Adrenal gland (tissue), 5 donors: ENCODE measurements around the gene SLC25A45.

Experiments used
- CTCF ChIP-seq, 6 experiments: fragments of 450-650 bp in 4 of 6; fragments of 200-600 bp in 2 of 6; sonication (generic) in 1 of 6; IDR thresholded peaks; 1 replicate in 5 of 6; 2 replicates in 1 of 6; pipeline versions ENCODE4 v1.5.1 to v1.8.0; 2016 to 2021; ENCODE audit warnings: antibody characterized with exemption in 6 of 6, mild to moderate bottlenecking in 2 of 6, moderate library complexity in 1 of 6
- POLR2A ChIP-seq, 2 donors: fragments of 450-650 bp; IDR thresholded peaks; one replicate each; pipeline ENCODE4 v1.6.1; 2017; ENCODE audit warnings: antibody characterized with exemption in 2 of 2, mild to moderate bottlenecking in 2 of 2, moderate library complexity in 1 of 2
- donor health status: DM: no; HTN: no; CAD: no.

DNA sequence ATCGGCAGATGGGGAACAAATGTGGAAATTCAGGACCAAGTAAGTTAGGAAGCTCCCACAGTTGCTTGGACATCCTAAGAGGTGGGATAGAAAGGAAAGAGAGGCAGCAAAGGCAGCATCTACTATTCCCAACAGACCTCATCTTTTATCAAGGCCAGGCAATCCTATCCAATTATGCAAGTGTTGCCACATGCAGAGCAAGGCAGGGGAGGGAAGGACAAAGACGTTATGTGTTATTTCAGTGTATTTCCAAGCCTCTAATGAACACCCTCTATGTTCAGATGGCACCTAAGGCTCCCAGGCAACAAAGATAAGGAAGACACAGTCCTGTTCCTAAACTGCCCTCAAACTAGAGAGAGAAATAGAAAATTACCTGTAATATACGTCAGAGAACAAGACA, 18.7 kb downstream of the SLC25A45 start:
- no peak for TF ChIP-seq CTCF (IDR thresholded peaks at IDR 0.05)
- no peak for TF ChIP-seq POLR2A (IDR thresholded peaks at IDR 0.05)
